Naive thymus-derived CD4-positive, alpha-beta T cell (primary cell): ENCODE results near the gene DLX6. TPM values are rescaled to one million over a fixed set of nuclear protein-coding genes. Genes with fewer than 3 reads are reported as not detected.

Experiments used
- ATAC-seq: fragments of 150-1000 bp; cut with Tn5 transposase; 2 replicates; pipeline ENCODE4 v1.10.0; 2021; ENCODE audit warnings: mild to moderate bottlenecking, moderate library complexity
- CTCF ChIA-PET: fragments of 350-600 bp; sonication (Branson Sonifier 250); formaldehyde crosslinking; loops from one replicate; lab custom pipeline; 2021; ENCODE audit warnings: antibody characterized with exemption; lab: Charles Lee
- POLR2A ChIA-PET: fragments of 350-600 bp; sonication (Branson Sonifier 250); formaldehyde crosslinking; loops from one replicate; lab custom pipeline; 2021; ENCODE audit warnings: antibody characterized with exemption, inconsistent platforms; lab: Charles Lee
- DNase-seq, 9 donors: peaks; one replicate each; pipeline versions ENCODE4 v3.0.0 to v3.0.0-alpha.2; 2020 to 2022; ENCODE audit warnings: mixed read lengths in 1 of 9
- H3K27ac ChIP-seq: one replicate; pipeline ENCODE4 v1.7.0; 2013; ENCODE audit warnings: mild to moderate bottlenecking, low read depth, low read length, moderate library complexity
- H3K27me3 ChIP-seq, 2 donors: one replicate each; pipeline ENCODE4 v1.7.0; 2013; ENCODE audit warnings: low read length in 2 of 2, mild to moderate bottlenecking in 2 of 2, moderate library complexity in 2 of 2; ENCODE audit not compliant: control insufficient read depth in 2 of 2, insufficient read depth in 2 of 2
- H3K36me3 ChIP-seq, 3 experiments: 1 replicate in 2 of 3; 2 replicates in 1 of 3; pipeline ENCODE4 v1.7.0; 2013; ENCODE audit warnings: low read length in 3 of 3, mild to moderate bottlenecking in 3 of 3, moderate library complexity in 1 of 3; ENCODE audit not compliant: insufficient read depth in 3 of 3, control insufficient read depth in 2 of 3
- H3K4me1 ChIP-seq, 2 donors: one replicate each; pipeline ENCODE4 v1.7.0; 2013; ENCODE audit warnings: low read length in 2 of 2, mild to moderate bottlenecking in 2 of 2, moderate library complexity in 1 of 2; ENCODE audit not compliant: control insufficient read depth in 2 of 2, insufficient read depth in 2 of 2
- H3K4me3 ChIP-seq: 2 replicates; pipeline ENCODE4 v1.7.0; 2013; ENCODE audit warnings: mild to moderate bottlenecking, low read length
- H3K9me3 ChIP-seq, 3 experiments: 1 replicate in 2 of 3; 2 replicates in 1 of 3; pipeline ENCODE4 v1.7.0; 2013; ENCODE audit warnings: low read length in 3 of 3; ENCODE audit not compliant: control insufficient read depth in 2 of 3
- H3K27ac Mint-ChIP-seq, 9 donors: one replicate each; pipeline ENCODE4 v1.8.0; 2020 to 2022; ENCODE audit warnings: mixed read lengths in 9 of 9, mild to moderate bottlenecking in 8 of 9, moderate library complexity in 5 of 9, inconsistent platforms in 2 of 9
- H3K27me3 Mint-ChIP-seq, 5 donors: one replicate each; pipeline ENCODE4 v1.8.0; 2021 to 2022; ENCODE audit warnings: mixed read lengths in 5 of 5, mild to moderate bottlenecking in 1 of 5
- H3K36me3 Mint-ChIP-seq, 5 donors: one replicate each; pipeline ENCODE4 v1.8.0; 2020 to 2022; ENCODE audit warnings: mixed read lengths in 5 of 5, mild to moderate bottlenecking in 3 of 5, inconsistent platforms in 1 of 5
- H3K4me1 Mint-ChIP-seq, 7 donors: one replicate each; pipeline ENCODE4 v1.8.0; 2020 to 2022; ENCODE audit warnings: mixed read lengths in 7 of 7, mild to moderate bottlenecking in 3 of 7, inconsistent platforms in 1 of 7
- H3K4me3 Mint-ChIP-seq, 10 donors: one replicate each; pipeline ENCODE4 v1.8.0; 2020 to 2022; ENCODE audit warnings: mild to moderate bottlenecking in 10 of 10, mixed read lengths in 10 of 10, moderate library complexity in 6 of 10, inconsistent platforms in 2 of 10
- H3K9me3 Mint-ChIP-seq, 11 donors: one replicate each; pipeline ENCODE4 v1.8.0; 2020 to 2022; ENCODE audit warnings: mixed read lengths in 11 of 11, mild to moderate bottlenecking in 4 of 11, inconsistent platforms in 1 of 11, moderate library complexity in 1 of 11
- intact Hi-C, 2 donors: fragments of 100-400 bp; cut with micrococcal nuclease; formaldehyde crosslinking; loops; one replicate each; pipeline ENCODE4 v1.15.1; 2023
- polyA plus RNA-seq, 2 donors: library from polyadenylated mRNA; unstranded; fragments of 300-500 nt; fragmentation: Illumina TruSeq; gene quantifications; one replicate each; pipeline ENCODE4 v1.2.3, GENCODE V29; 2021
- total RNA-seq, 6 experiments: library from RNA in 5 of 6; stranded (reverse) in 5 of 6; gene quantifications; 1 replicate in 5 of 6; 2 replicates in 1 of 6; pipeline ENCODE4 v1.2.3 and lab custom pipeline; 2021 to 2026

The DLX6 gene
- total and polyA plus RNA-seq, 7 experiments from 2014 or later: not detected

GRCh38 chr7:96976106-96976505 is 29.2 kb upstream of the DLX6 start:
- Mint-ChIP-seq H3K9me3 (peaks cover 0 to 4% (median 0%) of the 10 kb centered on the region in 11 donors), H3K36me3 (no peaks in the 10 kb centered on the region), H3K27me3 (peaks cover 13 to 69% (median 49%) of the 10 kb centered on the region in 5 donors), H3K27ac (no peak overlapping the region), H3K4me1 (no peaks in the 10 kb centered on the region), H3K4me3 (no peak overlapping the region)
- no peak for DNase-seq
- ChIA-PET POLR2A (no interaction called here), CTCF (no interaction called here)
- Histone ChIP-seq H3K36me3 (no peaks in the 10 kb centered on the region), H3K27ac (no peak overlapping the region), H3K27me3 (peaks cover 0 to 3% of the 10 kb centered on the region in 2 donors), H3K4me3 (no peak overlapping the region), H3K9me3 (no peaks in the 10 kb centered on the region), H3K4me1 (no peaks in the 10 kb centered on the region)
- intact Hi-C loops: no loop called here
- no peak for ATAC-seq

GRCh38 chr7:96977445-96977844 is 27.9 kb upstream of the DLX6 start:
- H3K27ac Mint-ChIP-seq: no peak overlapping the region
- no peaks in the 10 kb centered on the region for H3K36me3 Mint-ChIP-seq
- Histone ChIP-seq H3K27ac (no peak overlapping the region), H3K9me3 (no peaks in the 10 kb centered on the region), H3K4me1 (no peaks in the 10 kb centered on the region), H3K36me3 (no peaks in the 10 kb centered on the region), H3K27me3 (peaks cover 0 to 3% of the 10 kb centered on the region in 2 donors), H3K4me3 (no peak overlapping the region)
- CTCF ChIA-PET: no interaction called here
- POLR2A ChIA-PET: no interaction called here
- peaks cover 0 to 4% (median 0%) of the 10 kb centered on the region in 11 donors for H3K9me3 Mint-ChIP-seq
- intact Hi-C loops: no loop called here
- peaks cover 15 to 71% (median 46%) of the 10 kb centered on the region in 5 donors for H3K27me3 Mint-ChIP-seq
- no peak overlapping the region for H3K4me3 Mint-ChIP-seq
- H3K4me1 Mint-ChIP-seq: no peaks in the 10 kb centered on the region
- no peak for DNase-seq
- ATAC-seq: no peak

GRCh38 chr7:96979551-96980276 is 25.6 kb upstream of the DLX6 start:
- ChIA-PET CTCF (no interaction called here), POLR2A (no interaction called here)
- no peaks in the 10 kb centered on the region for H3K36me3 ChIP-seq
- H3K36me3 Mint-ChIP-seq: no peaks in the 10 kb centered on the region
- peaks cover 0 to 4% (median 0%) of the 10 kb centered on the region in 11 donors for H3K9me3 Mint-ChIP-seq
- peaks cover 21 to 77% (median 49%) of the 10 kb centered on the region in 5 donors for H3K27me3 Mint-ChIP-seq
- no peaks in the 10 kb centered on the region for H3K4me1 ChIP-seq
- H3K27me3 ChIP-seq: peaks cover 0 to 3% of the 10 kb centered on the region in 2 donors
- H3K27ac Mint-ChIP-seq: no peak overlapping the region
- H3K4me3 ChIP-seq: no peak overlapping the region
- intact Hi-C loops: no loop called here
- ATAC-seq (no peak), DNase-seq (no peak)
- H3K4me1 Mint-ChIP-seq: no peaks in the 10 kb centered on the region
- H3K27ac ChIP-seq: no peak overlapping the region
- no peaks in the 10 kb centered on the region for H3K9me3 ChIP-seq
- no peak overlapping the region for H3K4me3 Mint-ChIP-seq

- Mint-ChIP-seq H3K9me3 (peaks cover 0 to 4% (median 0%) of the 10 kb centered on the region in 11 donors), H3K4me3 (no peak overlapping the region), H3K4me1 (no peaks in the 10 kb centered on the region), H3K36me3 (no peaks in the 10 kb centered on the region), H3K27me3 (peaks cover 36 to 84% (median 56%) of the 10 kb centered on the region in 5 donors), H3K27ac (no peak overlapping the region)
- Histone ChIP-seq H3K27ac (no peak overlapping the region), H3K4me1 (no peaks in the 10 kb centered on the region), H3K9me3 (no peaks in the 10 kb centered on the region), H3K36me3 (no peaks in the 10 kb centered on the region), H3K27me3 (peaks cover 0 to 1% of the 10 kb centered on the region in 2 donors), H3K4me3 (no peak overlapping the region)
- intact Hi-C loops: no loop called here
- ChIA-PET POLR2A (no interaction called here), CTCF (no interaction called here)
- no peak for ATAC-seq
- DNase-seq: no peak
Measured at GRCh38 chr7:96982586-96982985, 22.8 kb upstream of the DLX6 start.

- H3K27ac ChIP-seq: no peak overlapping the region
- Mint-ChIP-seq H3K4me3 (no peak overlapping the region), H3K9me3 (peaks cover 0 to 5% (median 0%) of the 10 kb centered on the region in 11 donors), H3K27me3 (peaks cover 45 to 90% (median 78%) of the 10 kb centered on the region in 5 donors), H3K36me3 (no peaks in the 10 kb centered on the region), H3K4me1 (peaks cover 0 to 2% (median 0%) of the 10 kb centered on the region in 7 donors), H3K27ac (no peak overlapping the region)
- no peaks in the 10 kb centered on the region for H3K4me1 ChIP-seq
- H3K4me3 ChIP-seq: no peak overlapping the region
- H3K27me3 ChIP-seq: peaks cover 6 to 8% of the 10 kb centered on the region in 2 donors
- no peaks in the 10 kb centered on the region for H3K36me3 ChIP-seq
- DNase-seq (no peak), ATAC-seq (no peak)
- no peaks in the 10 kb centered on the region for H3K9me3 ChIP-seq
- CTCF ChIA-PET: no interaction called here
- intact Hi-C loops: no loop called here
- POLR2A ChIA-PET: no interaction called here
Measured at GRCh38 chr7:96985992-96986391, 19.4 kb upstream of the DLX6 start.

GRCh38 chr7:96986901-96987300 is 18.5 kb upstream of the DLX6 start:
- Histone ChIP-seq H3K9me3 (no peaks in the 10 kb centered on the region), H3K4me1 (no peaks in the 10 kb centered on the region), H3K36me3 (no peaks in the 10 kb centered on the region), H3K27ac (no peak overlapping the region), H3K27me3 (peaks cover 6 to 8% of the 10 kb centered on the region in 2 donors), H3K4me3 (no peak overlapping the region)
- ChIA-PET POLR2A (no interaction called here), CTCF (no interaction called here)
- Mint-ChIP-seq H3K4me1 (peaks cover 0 to 5% (median 0%) of the 10 kb centered on the region in 7 donors), H3K9me3 (peaks cover 0 to 5% (median 0%) of the 10 kb centered on the region in 11 donors), H3K27me3 (peaks cover 51 to 91% (median 78%) of the 10 kb centered on the region in 5 donors), H3K4me3 (no peak overlapping the region), H3K36me3 (no peaks in the 10 kb centered on the region), H3K27ac (no peak overlapping the region)
- DNase-seq: no peak
- intact Hi-C loops: no loop called here
- no peak for ATAC-seq

GRCh38 chr7:96987719-96988118 is 17.6 kb upstream of the DLX6 start:
- peaks cover 0 to 1% (median 0%) of the 10 kb centered on the region in 5 donors for H3K36me3 Mint-ChIP-seq
- H3K9me3 ChIP-seq: peaks cover 0 to 5% (median 0%) of the 10 kb centered on the region in 3 experiments
- DNase-seq: no peak
- intact Hi-C loops: no loop called here
- POLR2A ChIA-PET: no interaction called here
- peaks cover 59 to 94% (median 80%) of the 10 kb centered on the region in 5 donors for H3K27me3 Mint-ChIP-seq
- no peak overlapping the region for H3K4me3 ChIP-seq
- peaks cover 0 to 10% (median 0%) of the 10 kb centered on the region in 7 donors for H3K4me1 Mint-ChIP-seq
- no peak overlapping the region for H3K4me3 Mint-ChIP-seq
- H3K27me3 ChIP-seq: peaks cover 6 to 8% of the 10 kb centered on the region in 2 donors
- H3K36me3 ChIP-seq: no peaks in the 10 kb centered on the region
- no peaks in the 10 kb centered on the region for H3K4me1 ChIP-seq
- CTCF ChIA-PET: interaction anchor here (0.6 kb wide), 1 partner anchor 529 kb away, joined by 3 read pairs; no protein-coding TSS in a partner anchor
- peaks cover 0 to 10% (median under 1%) of the 10 kb centered on the region in 11 donors for H3K9me3 Mint-ChIP-seq
- H3K27ac Mint-ChIP-seq: no peak overlapping the region
- no peak for ATAC-seq
- no peak overlapping the region for H3K27ac ChIP-seq
